Mucosa of gallbladder (tissue), 1 donor: ENCODE measurements around the gene COX20. TPM values are rescaled to one million over a fixed set of nuclear protein-coding genes. Genes with fewer than 3 reads are reported as not detected.

Source experiments
- DNase-seq: peaks from one replicate; pipeline ENCODE4 v3.0.0-alpha.2; 2020; ENCODE audit warnings: low spot score
- total RNA-seq: library from RNA; stranded (reverse); gene quantifications from one replicate; pipeline ENCODE4 v1.2.1, GENCODE V29; 2021
- donor health status: DM: no; HTN: no; CAD: no.

The COX20 gene
- total RNA-seq, 1 donor from 2014 or later = 27.5 TPM

DNA sequence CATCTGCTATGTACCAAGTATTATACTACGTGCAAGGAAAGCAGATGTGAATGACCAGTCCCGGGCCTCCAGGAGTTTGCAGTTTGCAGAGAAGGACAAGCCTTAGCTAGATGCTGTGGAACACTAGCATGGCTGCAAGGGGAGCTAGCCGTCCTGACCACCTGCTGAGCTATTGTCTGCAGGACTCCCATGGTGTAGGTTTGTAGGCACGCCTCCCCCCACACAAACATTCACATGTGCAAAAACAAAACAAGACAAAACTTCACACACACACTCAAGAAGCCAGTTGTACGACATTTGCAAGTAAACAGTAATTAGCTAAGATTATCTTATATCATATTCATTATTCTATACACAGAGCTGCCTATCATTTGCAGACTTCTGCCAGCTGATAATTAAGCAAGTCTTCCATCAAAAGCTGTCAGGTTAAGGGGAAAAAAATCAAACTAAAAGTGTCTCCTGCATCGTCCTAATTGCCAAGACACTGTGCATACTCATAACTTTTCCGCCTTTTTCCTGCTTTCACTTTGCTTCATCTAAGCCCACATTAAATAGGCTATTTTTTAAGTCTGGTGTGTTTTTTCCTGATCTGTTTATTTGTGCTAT is 39.6 kb downstream of the COX20 start:
- no peak for DNase-seq

DNA sequence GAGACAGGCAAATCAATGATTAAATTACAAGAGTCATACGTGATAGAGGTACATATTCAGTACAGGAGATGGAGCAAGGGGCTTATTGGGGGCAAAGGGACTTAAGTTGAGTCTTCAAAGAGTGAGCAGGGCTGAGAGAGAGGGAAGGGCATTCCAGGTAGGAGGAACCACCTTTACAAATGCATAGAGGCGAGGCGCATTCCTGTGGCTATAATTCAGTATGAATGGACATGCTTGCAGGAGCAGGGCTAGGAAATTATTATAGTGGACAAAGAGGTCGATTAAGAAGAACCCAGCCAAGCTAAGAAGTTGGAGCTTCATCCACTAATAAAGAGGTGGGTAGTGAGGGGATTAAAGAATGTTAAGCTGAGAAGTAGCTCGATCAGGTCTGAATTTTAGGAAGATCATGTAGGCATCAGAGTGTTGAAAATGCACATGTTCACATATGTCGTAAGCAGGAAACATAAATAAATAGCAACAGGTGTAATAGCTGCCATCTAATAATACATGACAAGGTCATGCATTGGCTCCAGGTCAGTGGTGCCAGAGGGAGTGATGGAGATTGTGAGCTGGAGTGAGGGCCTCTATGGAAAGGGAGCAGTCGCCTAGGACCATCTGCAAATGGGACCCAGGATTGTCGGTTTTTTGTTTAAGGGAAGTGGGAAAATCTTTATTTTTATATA is 40.9 kb downstream of the COX20 start:
- DNase-seq = no peak

DNA sequence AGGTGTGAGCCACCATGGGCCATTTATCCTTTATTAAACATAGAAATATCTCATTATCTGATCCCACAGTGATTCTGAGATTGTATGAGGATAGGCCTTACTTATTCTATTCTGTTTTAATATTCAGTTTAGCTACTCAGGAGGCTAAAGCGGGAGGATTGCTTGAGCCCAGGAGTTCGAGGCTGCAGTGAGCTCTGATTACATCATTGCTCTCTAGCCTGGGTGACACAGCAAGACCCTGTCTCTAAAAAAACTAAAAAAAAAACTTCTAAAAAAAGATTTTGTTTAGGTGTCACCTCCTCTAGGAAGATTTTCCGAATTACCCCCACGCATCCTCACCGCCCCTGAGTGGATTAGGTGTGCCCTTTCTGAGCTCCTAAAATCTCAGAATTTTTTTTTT is 43.2 kb downstream of the COX20 start:
- DNase-seq = no peak

DNA sequence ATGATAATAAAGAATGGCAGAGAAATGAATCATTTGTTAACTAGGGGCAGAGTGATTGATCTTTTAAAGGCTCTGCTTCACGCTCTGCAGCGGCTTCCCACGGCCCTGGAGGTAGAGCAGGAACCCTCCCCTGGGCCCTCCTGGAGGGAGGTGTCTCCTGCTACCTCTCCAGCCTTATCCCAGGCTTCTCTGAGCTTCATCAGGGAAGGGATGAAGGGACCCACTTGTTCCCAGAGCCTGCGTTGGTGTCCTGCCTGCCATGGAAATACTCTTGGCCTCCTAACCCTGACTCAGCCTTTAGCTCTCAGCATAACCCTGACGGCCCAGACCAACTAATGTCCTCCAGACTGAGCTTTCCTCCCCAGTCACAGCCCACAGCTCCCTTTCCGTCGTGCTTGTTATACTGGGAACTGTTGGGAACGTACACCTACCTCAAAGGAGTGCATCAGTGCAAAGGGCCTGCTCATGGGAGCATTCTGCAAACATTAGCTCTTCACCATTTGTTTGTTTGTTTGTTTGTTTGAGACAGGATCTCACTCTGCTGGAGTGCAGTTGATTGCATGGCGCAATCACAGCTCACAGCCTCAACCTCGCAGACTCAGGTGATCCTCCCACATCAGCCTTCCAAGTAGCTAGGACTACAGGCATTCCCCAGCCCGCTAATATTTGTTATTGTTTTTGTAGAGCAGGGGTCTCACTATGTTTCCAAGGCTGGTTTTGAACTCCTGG is 46.3 kb downstream of the COX20 start:
- no peak for DNase-seq

DNA sequence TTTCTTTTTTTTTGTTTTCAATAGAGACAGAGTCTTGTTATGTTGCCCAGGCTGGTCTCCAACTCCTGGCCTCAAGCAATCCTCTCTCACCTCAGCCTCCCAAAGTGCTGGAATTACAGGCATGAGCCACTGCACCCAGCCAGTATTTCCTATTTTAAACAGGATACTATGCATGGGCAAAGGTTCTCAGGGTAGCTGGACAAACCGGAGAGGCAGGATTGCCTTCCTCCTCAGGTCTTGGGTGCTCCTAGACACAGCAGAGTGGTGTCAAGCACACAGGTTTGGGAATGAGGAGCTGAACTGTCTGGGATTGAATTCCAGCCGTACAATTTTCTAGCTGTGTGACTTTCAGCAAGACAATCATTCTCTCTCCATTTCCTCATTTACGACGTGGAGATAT is 51.8 kb downstream of the COX20 start:
- no peak for DNase-seq

DNA sequence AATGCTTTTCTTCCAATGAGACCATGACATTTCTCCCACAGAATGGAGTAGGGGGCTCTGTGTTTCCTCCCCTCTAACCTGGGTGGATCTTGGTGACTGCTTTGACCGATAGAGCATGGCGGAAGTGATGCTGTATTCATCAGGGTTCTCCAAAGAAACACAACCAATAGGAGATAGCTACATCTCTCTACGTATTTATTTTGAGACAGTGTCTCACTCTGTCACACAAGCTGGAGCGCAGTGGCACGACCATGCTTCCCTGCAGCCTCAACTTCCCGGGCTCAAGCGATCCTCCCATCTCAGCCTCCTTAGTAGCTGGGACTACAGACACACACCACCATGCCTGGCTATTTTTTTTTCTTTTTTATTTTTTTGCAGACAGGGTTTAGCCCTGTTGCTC is 58.4 kb downstream of the COX20 start:
- no peak for DNase-seq

Other genes with a start within 250 kb of the COX20 start
- gene DESI2, start 182.5 kb upstream of the COX20 start, total RNA-seq = 20.1 TPM
- gene HNRNPU, start 28.9 kb downstream of the COX20 start, total RNA-seq = 243 TPM